Measurements from ENCODE around the gene FLCN.

DNA sequence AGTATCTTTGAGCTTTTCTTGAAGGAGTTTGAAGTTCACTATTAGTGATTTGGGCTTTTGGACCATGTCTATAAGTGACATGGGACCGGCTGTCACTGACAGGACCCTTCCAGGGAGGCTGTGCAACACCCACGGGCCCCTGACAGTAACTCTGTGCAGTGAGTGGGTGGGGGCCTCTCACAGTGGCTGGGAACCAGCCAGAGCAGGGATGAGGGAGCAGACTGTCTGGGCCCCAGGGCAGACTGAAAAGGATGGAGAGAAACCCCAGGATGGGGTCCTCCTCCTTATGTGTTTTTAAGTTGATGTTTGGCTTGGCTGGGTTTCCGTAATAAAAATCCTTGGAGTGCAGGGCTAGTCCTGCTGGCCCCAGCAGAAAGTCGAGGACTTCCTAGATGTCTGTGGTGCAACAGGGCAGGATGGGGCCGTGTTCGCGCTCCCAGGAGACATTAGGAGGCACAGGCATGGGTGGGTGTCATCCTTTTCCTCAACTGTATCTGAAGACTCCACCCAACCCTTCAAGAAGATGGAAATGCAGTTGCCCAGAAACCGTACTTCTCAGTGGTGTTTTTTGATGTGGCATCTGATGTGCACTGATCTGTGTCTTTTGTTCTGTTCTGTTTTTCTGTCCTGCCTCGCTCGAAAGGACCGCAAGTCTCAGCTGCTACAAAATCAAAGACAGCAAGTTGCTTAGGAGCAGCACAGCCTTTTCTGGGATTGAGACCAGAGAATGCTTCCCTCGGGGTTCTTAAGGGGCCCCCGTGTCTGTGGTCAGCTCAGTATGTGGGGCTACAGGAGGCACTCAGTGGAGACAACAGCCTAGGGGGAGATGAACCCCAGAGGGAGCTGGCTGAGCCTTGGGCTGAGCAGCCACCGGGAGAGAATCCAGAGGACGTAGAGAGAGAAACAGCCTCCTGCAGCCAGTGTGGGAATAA is 55.0 kb downstream of the FLCN start:
- TF ChIP-seq, protein P1, sequence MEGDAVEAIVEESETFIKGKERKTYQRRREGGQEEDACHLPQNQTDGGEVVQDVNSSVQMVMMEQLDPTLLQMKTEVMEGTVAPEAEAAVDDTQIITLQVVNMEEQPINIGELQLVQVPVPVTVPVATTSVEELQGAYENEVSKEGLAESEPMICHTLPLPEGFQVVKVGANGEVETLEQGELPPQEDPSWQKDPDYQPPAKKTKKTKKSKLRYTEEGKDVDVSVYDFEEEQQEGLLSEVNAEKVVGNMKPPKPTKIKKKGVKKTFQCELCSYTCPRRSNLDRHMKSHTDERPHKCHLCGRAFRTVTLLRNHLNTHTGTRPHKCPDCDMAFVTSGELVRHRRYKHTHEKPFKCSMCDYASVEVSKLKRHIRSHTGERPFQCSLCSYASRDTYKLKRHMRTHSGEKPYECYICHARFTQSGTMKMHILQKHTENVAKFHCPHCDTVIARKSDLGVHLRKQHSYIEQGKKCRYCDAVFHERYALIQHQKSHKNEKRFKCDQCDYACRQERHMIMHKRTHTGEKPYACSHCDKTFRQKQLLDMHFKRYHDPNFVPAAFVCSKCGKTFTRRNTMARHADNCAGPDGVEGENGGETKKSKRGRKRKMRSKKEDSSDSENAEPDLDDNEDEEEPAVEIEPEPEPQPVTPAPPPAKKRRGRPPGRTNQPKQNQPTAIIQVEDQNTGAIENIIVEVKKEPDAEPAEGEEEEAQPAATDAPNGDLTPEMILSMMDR (conservative IDR thresholded peaks at IDR 0.05): no peak
- no peak for TF ChIP-seq ZFX (IDR thresholded peaks at IDR 0.05)
